RWPE2 (cell line): Measurements from ENCODE around the gene SEMA3G.

ENCODE experiments used
- ATAC-seq: fragments of 200-7000 bp; cut with Tn5 transposase; 3 replicates; pipeline ENCODE4 v1.9.1; 2021; ENCODE audit warnings: low read depth
- DNase-seq: peaks from one replicate; pipeline ENCODE4 v3.0.0-alpha.2; 2020; ENCODE audit warnings: low spot score
- H3K27ac ChIP-seq: fragments of 450-650 bp; 2 replicates; pipeline ENCODE4 v1.5.1; 2017; ENCODE audit warnings: mild to moderate bottlenecking; ENCODE audit not compliant: poor library complexity, severe bottlenecking
- H3K27me3 ChIP-seq: fragments of 250-450 bp; sonication (Bioruptor Pico); 2 replicates; pipeline ENCODE4 v1.5.1; 2021; ENCODE audit warnings: mild to moderate bottlenecking, moderate library complexity; ENCODE audit not compliant: insufficient read depth, poor library complexity, severe bottlenecking
- H3K36me3 ChIP-seq: fragments of 250-450 bp; sonication (Bioruptor Pico); 2 replicates; pipeline ENCODE4 v1.5.1; 2020; ENCODE audit warnings: low read depth, mild to moderate bottlenecking, moderate library complexity
- H3K4me1 ChIP-seq: fragments of 250-450 bp; sonication (Bioruptor Pico); 2 replicates; pipeline ENCODE4 v1.5.1; 2021; ENCODE audit warnings: mild to moderate bottlenecking, moderate library complexity; ENCODE audit not compliant: insufficient read depth, poor library complexity, severe bottlenecking
- H3K4me3 ChIP-seq: fragments of 250-450 bp; sonication (Bioruptor Pico); 2 replicates; pipeline ENCODE4 v1.5.1; 2021; ENCODE audit warnings: mild to moderate bottlenecking, moderate library complexity; ENCODE audit not compliant: severe bottlenecking
- H3K9me3 ChIP-seq: fragments of 250-450 bp; sonication (Bioruptor Pico); 2 replicates; pipeline ENCODE4 v1.5.1; 2021; ENCODE audit warnings: mild to moderate bottlenecking, moderate library complexity; ENCODE audit not compliant: severe bottlenecking
- TF ChIP-seq, protein P1 (sequence below): fragments of 450-650 bp; IDR thresholded peaks from one replicate; pipeline ENCODE4 v1.5.1; 2017; ENCODE audit warnings: mild to moderate bottlenecking, moderate library complexity; ENCODE audit not compliant: poor library complexity, severe bottlenecking

Gene SEMA3G

GRCh38 chr3:52442409-52443267, 2.3 kb downstream of the SEMA3G start:
- DNase-seq (no peak), ATAC-seq (no peak)
- Histone ChIP-seq H3K36me3 (no peaks in the 10 kb centered on the region), H3K4me3 (no peak overlapping the region), H3K27me3 (no peaks in the 10 kb centered on the region), H3K27ac (no peak overlapping the region), H3K9me3 (no peaks in the 10 kb centered on the region), H3K4me1 (peaks cover 4% of the 10 kb centered on the region)
- TF ChIP-seq, protein P1, sequence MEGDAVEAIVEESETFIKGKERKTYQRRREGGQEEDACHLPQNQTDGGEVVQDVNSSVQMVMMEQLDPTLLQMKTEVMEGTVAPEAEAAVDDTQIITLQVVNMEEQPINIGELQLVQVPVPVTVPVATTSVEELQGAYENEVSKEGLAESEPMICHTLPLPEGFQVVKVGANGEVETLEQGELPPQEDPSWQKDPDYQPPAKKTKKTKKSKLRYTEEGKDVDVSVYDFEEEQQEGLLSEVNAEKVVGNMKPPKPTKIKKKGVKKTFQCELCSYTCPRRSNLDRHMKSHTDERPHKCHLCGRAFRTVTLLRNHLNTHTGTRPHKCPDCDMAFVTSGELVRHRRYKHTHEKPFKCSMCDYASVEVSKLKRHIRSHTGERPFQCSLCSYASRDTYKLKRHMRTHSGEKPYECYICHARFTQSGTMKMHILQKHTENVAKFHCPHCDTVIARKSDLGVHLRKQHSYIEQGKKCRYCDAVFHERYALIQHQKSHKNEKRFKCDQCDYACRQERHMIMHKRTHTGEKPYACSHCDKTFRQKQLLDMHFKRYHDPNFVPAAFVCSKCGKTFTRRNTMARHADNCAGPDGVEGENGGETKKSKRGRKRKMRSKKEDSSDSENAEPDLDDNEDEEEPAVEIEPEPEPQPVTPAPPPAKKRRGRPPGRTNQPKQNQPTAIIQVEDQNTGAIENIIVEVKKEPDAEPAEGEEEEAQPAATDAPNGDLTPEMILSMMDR: no peak

- no peaks in the 10 kb centered on the region for H3K27me3 ChIP-seq
- peaks cover 5% of the 10 kb centered on the region for H3K4me1 ChIP-seq
- no peak overlapping the region for H3K4me3 ChIP-seq
- ATAC-seq: no peak
- H3K36me3 ChIP-seq: no peaks in the 10 kb centered on the region
- H3K27ac ChIP-seq: no peak overlapping the region
- TF ChIP-seq, protein P1: no peak
- no peak for DNase-seq
- no peaks in the 10 kb centered on the region for H3K9me3 ChIP-seq
Observed at GRCh38 chr3:52441772-52442332, 3.1 kb downstream of the SEMA3G start.

- Histone ChIP-seq H3K27ac (no peak overlapping the region), H3K4me1 (peaks cover 5% of the 10 kb centered on the region), H3K36me3 (no peaks in the 10 kb centered on the region), H3K27me3 (no peaks in the 10 kb centered on the region), H3K9me3 (no peaks in the 10 kb centered on the region), H3K4me3 (no peak overlapping the region)
- DNase-seq (no peak), ATAC-seq (no peak)
- TF ChIP-seq, protein P1: no peak
Observed at GRCh38 chr3:52441091-52441771, 3.7 kb downstream of the SEMA3G start.

- H3K27me3 ChIP-seq: no peaks in the 10 kb centered on the region
- ATAC-seq: no peak
- no peak overlapping the region for H3K27ac ChIP-seq
- H3K9me3 ChIP-seq: no peaks in the 10 kb centered on the region
- TF ChIP-seq, protein P1: no peak
- H3K36me3 ChIP-seq: no peaks in the 10 kb centered on the region
- H3K4me1 ChIP-seq: peaks cover 5% of the 10 kb centered on the region
- no peak overlapping the region for H3K4me3 ChIP-seq
- DNase-seq: no peak
Observed at GRCh38 chr3:52440671-52441070, 4.2 kb downstream of the SEMA3G start.
